ENCODE results near the gene CCDC183.

DNA sequence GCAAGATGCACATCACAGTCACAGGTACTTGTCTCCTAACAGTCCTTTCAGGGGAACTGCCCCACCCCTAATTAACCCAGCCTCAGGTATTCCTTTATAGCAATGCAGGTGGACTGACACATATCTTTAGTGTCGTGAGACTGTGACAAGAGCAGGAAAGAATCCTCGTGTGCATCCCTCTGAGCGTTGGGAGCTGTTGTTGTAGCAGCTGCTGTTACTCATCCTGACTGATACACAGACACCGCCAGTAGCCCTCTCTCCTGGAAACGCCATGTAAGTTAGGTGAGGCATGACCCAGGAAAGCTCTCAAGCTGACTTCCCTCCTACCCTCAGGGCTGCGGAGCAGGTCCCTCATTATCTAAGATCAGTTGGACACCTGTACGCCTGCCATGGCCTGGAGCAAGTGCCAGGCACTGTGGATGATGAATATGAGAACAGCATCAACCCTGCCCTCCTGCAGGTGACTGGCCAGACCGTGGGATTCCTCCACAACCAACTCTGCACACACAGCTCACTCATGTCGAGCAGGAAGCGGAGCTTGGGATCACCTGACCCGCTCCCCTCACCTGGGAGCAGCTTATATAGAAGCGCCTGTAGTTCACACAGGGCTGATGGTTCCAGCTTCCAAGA, 21.6 kb upstream of the CCDC183 start:
- TF ChIP-seq, protein P1, sequence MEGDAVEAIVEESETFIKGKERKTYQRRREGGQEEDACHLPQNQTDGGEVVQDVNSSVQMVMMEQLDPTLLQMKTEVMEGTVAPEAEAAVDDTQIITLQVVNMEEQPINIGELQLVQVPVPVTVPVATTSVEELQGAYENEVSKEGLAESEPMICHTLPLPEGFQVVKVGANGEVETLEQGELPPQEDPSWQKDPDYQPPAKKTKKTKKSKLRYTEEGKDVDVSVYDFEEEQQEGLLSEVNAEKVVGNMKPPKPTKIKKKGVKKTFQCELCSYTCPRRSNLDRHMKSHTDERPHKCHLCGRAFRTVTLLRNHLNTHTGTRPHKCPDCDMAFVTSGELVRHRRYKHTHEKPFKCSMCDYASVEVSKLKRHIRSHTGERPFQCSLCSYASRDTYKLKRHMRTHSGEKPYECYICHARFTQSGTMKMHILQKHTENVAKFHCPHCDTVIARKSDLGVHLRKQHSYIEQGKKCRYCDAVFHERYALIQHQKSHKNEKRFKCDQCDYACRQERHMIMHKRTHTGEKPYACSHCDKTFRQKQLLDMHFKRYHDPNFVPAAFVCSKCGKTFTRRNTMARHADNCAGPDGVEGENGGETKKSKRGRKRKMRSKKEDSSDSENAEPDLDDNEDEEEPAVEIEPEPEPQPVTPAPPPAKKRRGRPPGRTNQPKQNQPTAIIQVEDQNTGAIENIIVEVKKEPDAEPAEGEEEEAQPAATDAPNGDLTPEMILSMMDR (IDR thresholded peaks at IDR 0.05; ENCODE audit: low read depth, low read length, poor library complexity, severe bottlenecking): no peak
- no peak for TF ChIP-seq EZH2phosphoT487 (IDR thresholded peaks at IDR 0.05; ENCODE audit: borderline replicate concordance, low read length)

All from DOHH2 (cell line).